ENCODE data around the gene RREB1.
"Not testable (repeated sequence)": the region's sequence is repeated elsewhere in the genome, so short reads cannot be mapped to it uniquely, and the experiment has no call there.

Gene RREB1

GRCh38 chr6:7264686-7265384 is 157.1 kb downstream of the RREB1 start:
- H3K27ac ChIP-seq, result peak overlapping the region; percentile 33
- no peak for TF ChIP-seq CTCF (conservative IDR thresholded peaks at IDR 0.05; ENCODE audit: low read depth)
- ChIA-PET POLR2A (ENCODE audit: low non-redundant PET) (interaction anchor here (0.6 kb wide), 1 partner anchor 11 kb away, joined by 3 read pairs; no protein-coding TSS in a partner anchor), CTCF (no interaction called here)
- no peak for DNase-seq (ENCODE audit: low spot score)

- H3K27ac ChIP-seq, result peak overlapping the region; percentile 33
- CTCF ChIA-PET; POLR2A ChIA-PET (ENCODE audit: low non-redundant PET); DNase-seq (ENCODE audit: low spot score): not testable (repeated sequence)
These were observed 157.6 kb downstream of the RREB1 start for GRCh38 chr6:7265385-7265726.

- ChIA-PET CTCF (interaction anchor here (0.6 to 0.9 kb wide), 2 partner anchors 9 to 309 kb away, joined by 3 to 5 read pairs; no protein-coding TSS in a partner anchor), POLR2A (ENCODE audit: low non-redundant PET) (no interaction called here)
- no peak for DNase-seq (ENCODE audit: low spot score)
- H3K27ac ChIP-seq, result peak overlapping the region; percentile 90
- no peak for TF ChIP-seq CTCF (conservative IDR thresholded peaks at IDR 0.05; ENCODE audit: low read depth)
These were observed 159.3 kb downstream of the RREB1 start for GRCh38 chr6:7267071-7267465.

- TF ChIP-seq CTCF (conservative IDR thresholded peaks at IDR 0.05; ENCODE audit: low read depth), result no peak
- ChIA-PET POLR2A (ENCODE audit: low non-redundant PET) (no interaction called here), CTCF (interaction anchor here (0.5 to 0.7 kb wide), 2 partner anchors 124 to 364 kb away, joined by 3 read pairs; no protein-coding TSS in a partner anchor)
- H3K27ac ChIP-seq, result peak overlapping the region; percentile 90
- peak; percentile 98 for DNase-seq (ENCODE audit: low spot score)
These were observed 159.8 kb downstream of the RREB1 start for GRCh38 chr6:7267466-7268091.

- ChIA-PET CTCF (interaction anchor here (0.6 to 0.7 kb wide), 2 partner anchors 12 to 363 kb away, joined by 3 to 5 read pairs; no protein-coding TSS in a partner anchor), POLR2A (ENCODE audit: low non-redundant PET) (no interaction called here)
- TF ChIP-seq CTCF (conservative IDR thresholded peaks at IDR 0.05; ENCODE audit: low read depth), result no peak
- no peak for DNase-seq (ENCODE audit: low spot score)
- peak overlapping the region; percentile 90 for H3K27ac ChIP-seq
These were observed 160.6 kb downstream of the RREB1 start for GRCh38 chr6:7268362-7268761.

- no peak for DNase-seq (ENCODE audit: low spot score)
- peak overlapping the region; percentile 90 for H3K27ac ChIP-seq
- CTCF ChIA-PET, result interaction anchor here (0.6 kb wide), 2 partner anchors 11 to 121 kb away, joined by 5 read pairs; no protein-coding TSS in a partner anchor
These were observed 161.2 kb downstream of the RREB1 start for GRCh38 chr6:7268816-7269555.

More at GRCh38 chr6:7268816-7269555, 161.2 kb downstream of the RREB1 start:
- POLR2A ChIA-PET (ENCODE audit: low non-redundant PET), result no interaction called here
- no peak for TF ChIP-seq CTCF (conservative IDR thresholded peaks at IDR 0.05; ENCODE audit: low read depth)
